ENCODE data around the gene SNX21.

Gene SNX21

GRCh38 chr20:45878076-45878761 lies 44.6 kb downstream of the SNX21 start:
- peaks cover 29% of the 10 kb centered on the region for H3K4me1 Mint-ChIP-seq
- no peaks in the 10 kb centered on the region for H3K27me3 Mint-ChIP-seq
- DNase-seq (no peak), ATAC-seq (no peak)
- H3K4me3 Mint-ChIP-seq, result no peak overlapping the region
- no peaks in the 10 kb centered on the region for H3K9me3 Mint-ChIP-seq
- H3K27ac Mint-ChIP-seq, result no peak overlapping the region

- peak; percentile 98 for ATAC-seq
- Mint-ChIP-seq H3K27me3 (no peaks in the 10 kb centered on the region), H3K4me3 (peak within 1 kb of the TSS; percentile 90 to 92), H3K4me1 (peaks cover 56% of the 10 kb centered on the region), H3K9me3 (no peaks in the 10 kb centered on the region), H3K27ac (peak within 1 kb of the TSS; percentile 96 to 98)
- peak; percentile 98 for DNase-seq
Measured at GRCh38 chr20:45880988-45881788, 47.6 kb downstream of the SNX21 start, which contains the start of gene ZSWIM1. TSS of gene ZSWIM1 (plus strand) at chr20:45881227. CDS start at chr20:45882593, 1,366 bp downstream.

GRCh38 chr20:45882469-45883099 lies 49.0 kb downstream of the SNX21 start:
- Mint-ChIP-seq H3K27ac (peak overlapping the region in 1 of 2 donors; percentile 63), H3K4me3 (peak overlapping the region; percentile 44 to 68), H3K4me1 (peaks cover 70% of the 10 kb centered on the region), H3K9me3 (no peaks in the 10 kb centered on the region), H3K27me3 (no peaks in the 10 kb centered on the region)
- DNase-seq (no peak), ATAC-seq (no peak)

- no peak for ATAC-seq
- Mint-ChIP-seq H3K9me3 (no peaks in the 10 kb centered on the region), H3K27ac (peak overlapping the region in 1 of 2 donors; percentile 63), H3K4me3 (no peak overlapping the region), H3K27me3 (no peaks in the 10 kb centered on the region), H3K4me1 (peaks cover 71% of the 10 kb centered on the region)
- no peak for DNase-seq
Measured at GRCh38 chr20:45883100-45883469, 49.5 kb downstream of the SNX21 start.

GRCh38 chr20:45886590-45887345 lies 53.2 kb downstream of the SNX21 start:
- ATAC-seq (no peak), DNase-seq (no peak)
- no peak overlapping the region for H3K27ac Mint-ChIP-seq
- H3K9me3 Mint-ChIP-seq, result no peaks in the 10 kb centered on the region
- no peak overlapping the region for H3K4me3 Mint-ChIP-seq
- H3K27me3 Mint-ChIP-seq, result no peaks in the 10 kb centered on the region
- peaks cover 80% of the 10 kb centered on the region for H3K4me1 Mint-ChIP-seq

GRCh38 chr20:45887346-45887715 lies 53.7 kb downstream of the SNX21 start, which contains the start of gene SPATA25:
TSS of gene SPATA25 (minus strand) at chr20:45887622. CDS start at chr20:45887590, 32 bp downstream.
- no peak for ATAC-seq

GRCh38 chr20:45888681-45889080 lies 55.1 kb downstream of the SNX21 start:
- Mint-ChIP-seq H3K9me3 (no peaks in the 10 kb centered on the region), H3K27me3 (no peaks in the 10 kb centered on the region), H3K27ac (no peak overlapping the region), H3K4me1 (peaks cover 78% of the 10 kb centered on the region), H3K4me3 (no peak overlapping the region)
- DNase-seq, result no peak
- ATAC-seq, result no peak

More at GRCh38 chr20:45887346-45887715, 53.7 kb downstream of the SNX21 start, which contains the start of gene SPATA25:
- Mint-ChIP-seq H3K4me3 (no peak within 1 kb of the TSS), H3K4me1 (peaks cover 80% of the 10 kb centered on the region), H3K27ac (peak within 1 kb of the TSS in 1 of 2 donors; percentile 8), H3K9me3 (no peaks in the 10 kb centered on the region), H3K27me3 (no peaks in the 10 kb centered on the region)
- no peak for DNase-seq

GRCh38 chr20:45890077-45890984 lies 56.7 kb downstream of the SNX21 start:
- ATAC-seq, result peak; percentile 72
- peak; percentile 52 to 66 for DNase-seq
- no peaks in the 10 kb centered on the region for H3K9me3 Mint-ChIP-seq
- peaks cover 69% of the 10 kb centered on the region for H3K4me1 Mint-ChIP-seq
- H3K27me3 Mint-ChIP-seq, result no peaks in the 10 kb centered on the region
- H3K4me3 Mint-ChIP-seq, result peak overlapping the region; percentile 94 to 95
- H3K27ac Mint-ChIP-seq, result peak overlapping the region; percentile 95 to 97

- Mint-ChIP-seq H3K4me3 (peak within 1 kb of the TSS; percentile 94 to 95), H3K27me3 (no peaks in the 10 kb centered on the region), H3K4me1 (peaks cover 60% of the 10 kb centered on the region), H3K9me3 (no peaks in the 10 kb centered on the region), H3K27ac (peak within 1 kb of the TSS; percentile 95 to 97)
- ATAC-seq (peak; percentile 80), DNase-seq (peak; percentile 83 to 87)
Measured at GRCh38 chr20:45890985-45891983, 57.7 kb downstream of the SNX21 start, which contains the start of the genes CTSA and NEURL2. TSS of gene CTSA (plus strand) at chr20:45891335. CDS start at chr20:45891569, 234 bp downstream. TSS of gene NEURL2 (minus strand) at chr20:45891208. CDS start at chr20:45890991, 217 bp downstream.

- Mint-ChIP-seq H3K9me3 (no peaks in the 10 kb centered on the region), H3K4me3 (peak overlapping the region; percentile 94 to 95), H3K27me3 (no peaks in the 10 kb centered on the region), H3K27ac (peak overlapping the region in 1 of 2 donors; percentile 78), H3K4me1 (peaks cover 50% of the 10 kb centered on the region)
- DNase-seq (no peak), ATAC-seq (no peak)
Measured at GRCh38 chr20:45892049-45892825, 58.6 kb downstream of the SNX21 start.

Measured in stimulated activated naive CD8-positive, alpha-beta T cell treated with anti-CD3 and anti-CD28 coated beads, Interleukin-15, amount 100 ng/mL, for 72 hours (primary cell).